ENCODE results near the gene ZDHHC22.
"Not testable (repeated sequence)": the region's sequence is repeated elsewhere in the genome, so short reads cannot be mapped to it uniquely, and the experiment has no call there.

The ZDHHC22 gene, protein sequence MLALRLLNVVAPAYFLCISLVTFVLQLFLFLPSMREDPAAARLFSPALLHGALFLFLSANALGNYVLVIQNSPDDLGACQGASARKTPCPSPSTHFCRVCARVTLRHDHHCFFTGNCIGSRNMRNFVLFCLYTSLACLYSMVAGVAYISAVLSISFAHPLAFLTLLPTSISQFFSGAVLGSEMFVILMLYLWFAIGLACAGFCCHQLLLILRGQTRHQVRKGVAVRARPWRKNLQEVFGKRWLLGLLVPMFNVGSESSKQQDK

DNA sequence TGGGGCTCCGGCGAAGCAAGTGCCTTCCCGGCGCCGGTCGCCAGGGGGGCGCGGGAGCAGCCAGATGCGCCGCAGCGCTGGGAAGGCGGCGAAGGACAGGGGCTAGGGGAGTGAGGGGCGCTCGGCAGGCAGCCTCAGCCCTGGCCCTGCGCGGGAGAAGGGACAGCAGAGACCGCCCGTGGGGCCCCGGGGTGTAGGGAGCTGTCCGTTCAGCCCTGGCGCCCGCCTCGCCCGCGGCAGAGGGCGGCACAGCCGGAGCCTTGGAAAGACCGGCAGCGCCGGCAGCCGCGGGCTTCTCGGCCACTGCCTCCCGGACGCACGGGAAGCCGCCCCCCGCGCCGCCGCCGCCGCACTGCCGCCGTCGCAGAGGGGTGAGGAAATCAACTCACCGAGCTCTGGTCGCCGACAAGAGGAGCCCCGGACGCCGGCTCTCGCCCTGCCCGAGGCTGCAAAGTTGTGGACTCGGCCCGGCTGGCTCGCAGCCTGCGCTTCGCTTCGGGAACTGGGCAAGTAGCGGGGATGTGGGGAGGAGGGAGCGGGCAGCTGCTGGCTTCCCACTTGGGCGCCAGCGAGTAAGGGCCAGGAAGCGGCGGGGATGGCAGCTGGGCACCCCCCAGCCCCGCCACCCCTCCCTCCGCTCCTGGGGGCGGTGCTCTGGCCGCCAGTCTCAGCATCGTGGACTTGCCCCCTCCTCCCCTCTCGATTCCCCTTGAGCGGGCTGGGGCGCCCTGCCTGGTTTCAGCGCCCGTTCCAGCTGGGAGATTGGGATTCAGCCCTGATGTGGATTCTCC lies at the start of gene ZDHHC22:
Gene ZDHHC22 (minus strand): TSS at position 578 of the 791 bp plus-strand sequence. CDS start 2,053 bp downstream, outside the sequence.
- DNase-seq (ENCODE audit: low read depth in 2 of 2): no peak

- no peak for DNase-seq (ENCODE audit: low read depth in 2 of 2)
Measured at GRCh38 chr14:77190977-77191376, 49.4 kb upstream of the ZDHHC22 start.

- no peak for DNase-seq (ENCODE audit: low read depth in 2 of 2)
Measured at GRCh38 chr14:77189479-77189878, 47.9 kb upstream of the ZDHHC22 start.

- no peak for DNase-seq (ENCODE audit: low read depth in 2 of 2)
Measured at GRCh38 chr14:77187649-77188012, 46.0 kb upstream of the ZDHHC22 start.

DNA sequence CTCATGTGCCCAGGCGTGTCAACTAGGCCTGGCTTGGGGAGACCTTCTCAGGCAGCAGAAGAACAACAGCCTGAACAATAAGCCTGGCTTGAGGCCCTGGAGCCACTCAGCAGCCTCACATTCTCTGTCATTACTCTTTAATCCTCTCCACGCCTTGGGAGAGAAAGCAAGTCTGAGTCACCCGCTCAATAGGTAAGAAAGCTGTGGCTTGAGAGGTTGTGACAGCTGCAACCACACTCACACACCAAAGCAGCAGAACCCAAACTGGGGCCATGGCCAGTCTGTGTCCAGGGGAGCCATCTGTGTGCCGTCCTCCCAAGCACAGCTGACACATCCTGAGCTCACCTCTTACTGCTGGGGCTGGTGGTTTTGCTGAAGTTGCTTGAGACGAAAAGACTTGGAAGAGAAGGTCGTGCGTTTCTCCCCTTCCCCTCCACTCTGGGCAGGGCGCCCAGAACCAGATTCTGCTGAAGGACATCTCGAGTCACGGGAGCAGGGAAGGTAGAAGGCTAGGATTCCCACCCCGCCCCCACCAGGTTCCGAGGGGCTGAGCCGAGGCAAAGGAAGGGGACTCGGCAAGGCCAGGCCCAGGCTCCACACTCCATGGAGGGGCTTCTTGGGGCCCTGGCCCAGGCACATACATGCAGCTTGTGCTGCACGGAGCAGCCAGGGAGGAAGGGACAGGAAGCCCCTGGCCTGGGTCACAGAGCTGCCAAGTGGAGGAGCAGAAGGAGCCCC lies 45.5 kb upstream of the ZDHHC22 start:
- no peak for DNase-seq (ENCODE audit: low read depth in 2 of 2)

DNA sequence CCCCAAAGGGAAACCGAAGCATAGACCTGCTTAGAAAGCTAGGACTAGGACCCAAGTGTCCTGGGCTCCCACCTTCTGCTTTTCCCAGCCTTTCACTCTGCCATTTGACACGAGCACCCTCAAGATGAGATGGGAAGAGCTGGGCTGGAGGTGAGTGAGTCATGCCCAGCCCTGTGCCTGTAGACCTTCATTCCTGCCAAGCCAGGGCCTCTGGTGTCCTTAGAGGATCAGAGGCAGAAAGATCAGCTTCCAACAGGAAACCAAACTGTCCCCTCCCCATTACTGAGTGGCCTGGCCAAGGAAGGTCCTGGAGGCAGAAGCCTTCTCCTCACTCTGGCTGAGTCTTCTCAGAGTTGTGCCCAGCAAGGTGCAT lies 43.5 kb upstream of the ZDHHC22 start:
- DNase-seq (ENCODE audit: low read depth in 2 of 2): no peak

DNA sequence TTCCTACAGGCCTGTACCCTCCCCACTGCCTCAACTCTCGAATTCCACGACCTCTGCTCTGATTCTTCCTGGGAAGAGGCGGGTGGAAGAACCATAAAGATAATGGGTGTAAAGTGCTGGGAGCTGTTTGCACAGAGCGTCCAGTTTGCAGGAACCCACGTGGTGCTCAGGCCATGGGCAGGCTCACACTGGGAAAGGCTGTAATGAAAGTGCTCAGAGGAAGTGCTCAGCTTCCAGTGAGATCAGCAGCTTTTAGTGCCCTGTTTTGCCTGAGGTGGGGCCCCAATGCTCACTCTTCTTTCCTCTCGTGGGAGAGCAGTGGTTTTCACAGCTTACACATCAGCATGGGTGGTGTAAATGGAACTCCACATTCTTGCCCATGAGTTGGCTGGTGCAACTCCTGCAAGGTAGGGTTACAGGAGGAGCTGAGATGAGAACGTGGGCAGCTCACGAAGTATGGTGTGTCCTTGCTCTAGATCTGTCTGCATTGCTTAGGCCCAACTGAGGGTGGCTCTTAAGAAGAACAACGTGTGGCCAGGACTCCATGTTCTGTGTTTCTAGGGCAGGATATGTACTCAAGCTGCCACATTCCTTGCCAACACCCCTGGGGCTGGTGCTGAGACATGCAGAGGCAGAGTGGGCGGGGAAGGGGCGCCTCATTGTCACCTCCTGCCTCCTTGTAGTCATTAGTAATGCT lies 43.0 kb upstream of the ZDHHC22 start:
- no peak for DNase-seq (ENCODE audit: low read depth in 2 of 2)

- DNase-seq (ENCODE audit: low read depth in 2 of 2): no peak
Measured at GRCh38 chr14:77183896-77184295, 42.3 kb upstream of the ZDHHC22 start.

DNA sequence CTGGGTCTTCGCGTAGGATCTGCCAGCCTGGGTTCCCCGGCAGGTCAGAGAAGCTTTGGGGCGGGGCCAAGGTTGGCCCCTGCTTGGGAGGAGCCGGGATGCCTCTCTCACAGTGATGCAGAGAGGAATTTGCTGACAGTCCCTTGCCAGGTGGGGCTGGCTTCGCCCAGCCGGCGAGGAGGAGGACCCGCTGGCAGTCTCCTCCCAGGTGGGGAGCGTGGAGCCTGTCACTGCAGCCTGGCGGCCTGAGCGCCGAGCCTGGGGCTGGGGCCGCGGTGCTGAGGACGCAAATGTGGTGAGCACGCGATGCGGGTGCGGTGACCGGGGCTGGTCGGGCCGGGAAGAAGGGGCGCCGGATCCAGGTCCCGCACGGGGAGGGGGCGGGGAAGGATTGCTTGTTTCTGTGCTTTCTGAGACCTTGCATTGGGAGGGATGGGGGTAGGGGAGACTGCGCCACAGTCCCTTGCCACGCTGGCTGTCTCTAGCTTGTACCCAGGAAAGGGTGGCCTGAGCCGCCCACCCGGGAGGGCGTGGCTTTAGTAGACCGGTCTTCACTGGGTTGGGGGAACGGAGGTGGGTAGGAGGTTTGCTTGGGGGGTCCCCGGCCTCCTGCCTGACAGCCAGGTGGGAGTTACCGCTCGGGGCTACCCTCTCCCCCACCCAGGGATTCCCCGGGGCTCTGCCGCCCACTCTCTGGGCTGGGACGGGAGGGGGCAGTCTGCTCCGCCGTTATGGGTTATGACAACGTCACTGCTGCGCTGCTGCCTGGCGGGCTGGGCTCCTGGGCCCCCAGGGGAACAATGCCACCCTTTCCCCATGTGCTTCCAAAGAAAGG lies 40.2 kb upstream of the ZDHHC22 start, which contains the start of gene TMEM63C:
Gene TMEM63C (plus strand): TSS at position 196 of the 835 bp plus-strand sequence. CDS start 37,016 bp downstream, outside the sequence.
- DNase-seq (ENCODE audit: low read depth in 2 of 2): no peak

DNA sequence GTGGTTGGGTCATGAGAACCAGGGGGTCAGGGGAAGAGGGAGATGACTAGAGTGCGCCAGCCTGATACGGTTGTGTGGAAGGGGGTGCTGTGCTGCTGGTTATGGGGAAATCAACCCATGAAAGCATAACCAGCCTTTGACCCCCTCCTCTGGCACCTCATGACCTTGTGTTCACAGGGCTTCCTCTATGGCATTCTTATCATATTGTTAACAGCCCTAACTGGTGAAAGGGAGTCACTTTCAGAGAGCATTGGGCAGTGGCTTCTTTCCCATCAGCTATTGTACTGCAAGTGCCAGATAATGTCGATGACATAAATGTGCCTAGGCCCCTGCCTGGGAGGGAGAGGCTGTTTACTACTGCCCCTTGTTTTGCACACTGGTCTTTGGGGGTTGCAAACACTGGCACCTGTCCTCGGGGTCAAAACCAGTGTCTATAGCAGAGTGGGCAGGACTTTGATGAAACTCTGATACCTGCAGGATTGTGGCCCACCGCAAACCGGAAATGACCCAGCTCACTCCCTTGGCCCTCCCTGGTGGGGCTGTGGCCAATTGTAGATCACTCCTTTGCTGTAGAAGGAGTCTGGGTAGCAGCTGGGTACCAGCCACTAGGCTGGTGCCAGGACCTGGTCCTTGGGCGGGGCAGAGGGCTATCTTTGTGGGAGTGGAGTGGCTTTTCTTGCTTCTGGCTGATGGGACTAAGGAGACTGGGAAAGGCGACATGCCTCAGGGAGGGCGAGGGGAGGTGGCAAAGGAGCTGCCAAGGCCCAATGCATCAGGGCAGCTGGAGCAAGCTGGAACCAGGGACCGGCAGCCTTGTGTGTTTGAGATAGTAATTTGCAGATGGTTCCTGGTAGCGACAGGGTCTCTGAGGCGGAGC lies 39.4 kb upstream of the ZDHHC22 start:
- DNase-seq (ENCODE audit: low read depth in 2 of 2): no peak

- no peak for DNase-seq (ENCODE audit: low read depth in 2 of 2)
Measured at GRCh38 chr14:77178656-77179055, 37.1 kb upstream of the ZDHHC22 start.

GRCh38 chr14:77177702-77178101 lies 36.1 kb upstream of the ZDHHC22 start:
- no peak for DNase-seq (ENCODE audit: low read depth in 2 of 2)

DNA sequence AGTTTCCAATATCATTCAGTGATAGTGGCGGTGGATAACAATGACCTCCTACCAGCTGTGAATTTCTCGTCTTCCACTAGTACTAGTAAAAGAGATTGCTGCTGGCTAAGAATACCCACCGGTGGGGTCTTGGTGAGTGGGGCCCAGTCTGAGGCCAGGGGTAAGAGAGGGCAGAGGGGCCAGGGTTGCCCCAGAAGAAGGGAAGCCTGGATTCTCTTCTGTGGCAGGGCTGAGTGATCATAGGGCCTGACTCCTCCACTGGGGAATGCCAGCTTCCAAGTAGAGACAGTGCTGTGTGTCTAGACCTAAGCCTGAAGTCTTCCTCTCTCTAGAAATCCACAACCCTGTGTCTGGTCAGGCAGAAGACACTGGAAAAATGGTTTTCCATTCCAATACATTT lies 34.3 kb upstream of the ZDHHC22 start:
- no peak for DNase-seq (ENCODE audit: low read depth in 2 of 2)

GRCh38 chr14:77173911-77174617 lies 32.5 kb upstream of the ZDHHC22 start:
- DNase-seq (ENCODE audit: low read depth in 2 of 2): not testable (repeated sequence)

GRCh38 chr14:77172916-77173315 lies 31.3 kb upstream of the ZDHHC22 start:
- no peak for DNase-seq (ENCODE audit: low read depth in 2 of 2)

DNA sequence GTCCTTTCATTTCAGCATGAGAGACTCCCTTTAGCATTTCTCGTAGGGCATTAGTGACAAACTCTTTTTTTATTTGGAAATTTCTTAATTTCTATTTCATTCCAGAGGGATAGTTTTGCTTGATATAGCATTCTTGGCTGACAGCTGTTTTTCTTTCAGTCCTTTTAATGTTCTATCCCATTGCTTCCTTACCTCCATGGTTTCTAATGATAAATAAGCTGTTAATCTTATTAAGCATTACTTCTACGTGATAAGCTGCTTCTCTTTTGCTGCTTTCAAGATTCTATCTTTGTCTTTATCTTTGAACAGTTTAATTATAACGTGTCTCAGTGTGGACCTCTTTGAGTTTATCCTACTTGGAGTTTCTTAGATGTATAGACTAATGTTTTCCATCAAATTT lies 28.5 kb upstream of the ZDHHC22 start:
- DNase-seq (ENCODE audit: low read depth in 2 of 2): no peak

- DNase-seq (ENCODE audit: low read depth in 2 of 2): no peak
Measured at GRCh38 chr14:77161011-77161410, 19.4 kb upstream of the ZDHHC22 start.

DNA sequence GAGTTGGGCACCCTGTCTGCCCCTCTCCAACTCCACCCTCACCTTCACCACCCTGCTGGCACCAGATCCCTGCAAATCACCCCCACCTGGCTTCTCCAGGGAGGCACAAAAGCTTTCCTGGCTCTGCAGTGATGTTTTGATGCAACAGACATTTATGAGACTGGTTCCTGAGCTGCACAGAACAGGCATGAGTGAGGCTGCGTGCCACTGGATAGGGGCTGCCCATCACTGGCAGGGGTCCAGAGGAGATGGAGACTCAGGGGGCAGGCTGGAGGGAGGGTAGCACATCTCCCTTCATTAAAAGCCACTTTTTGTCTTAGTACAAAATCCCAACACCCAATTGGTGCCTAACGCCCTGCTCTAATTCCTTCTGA lies 17.3 kb upstream of the ZDHHC22 start:
- DNase-seq (ENCODE audit: low read depth in 2 of 2): no peak

DNA sequence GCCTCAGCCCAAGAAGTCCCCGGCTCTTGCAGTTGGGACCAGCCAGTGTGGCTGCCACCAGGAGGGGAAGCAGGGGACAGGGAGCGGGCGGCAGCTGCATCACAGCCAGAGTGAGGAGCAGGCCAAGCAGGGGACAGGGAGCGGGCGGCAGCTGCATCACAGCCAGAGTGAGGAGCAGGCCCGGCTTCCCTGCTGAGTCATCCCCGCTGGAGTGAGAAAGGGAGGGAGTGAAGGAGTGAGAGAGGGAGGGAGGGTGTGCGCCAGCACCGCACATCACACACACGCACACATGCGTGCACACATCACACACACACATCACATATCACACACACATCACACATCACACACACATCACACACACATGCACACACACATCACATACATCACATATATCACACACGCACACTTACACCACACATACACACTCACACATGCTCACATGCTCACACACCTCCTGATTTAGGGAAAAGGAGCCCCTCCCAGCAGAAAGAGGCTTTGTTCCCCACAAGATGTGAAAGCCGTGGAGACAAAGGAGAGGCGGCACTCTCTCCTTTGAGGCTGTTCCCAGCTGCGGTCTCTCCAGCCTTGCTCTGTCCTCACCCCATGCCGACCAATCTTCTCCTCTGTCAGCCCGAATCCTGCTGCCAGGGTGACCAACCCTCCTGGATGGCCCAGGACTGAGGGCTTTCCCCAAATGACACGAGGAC lies 16.7 kb upstream of the ZDHHC22 start:
- DNase-seq (ENCODE audit: low read depth in 2 of 2): no peak

All from stimulated activated CD8-positive, alpha-beta memory T cell treated with anti-CD3 and anti-CD28 coated beads, Interleukin-7, amount 100 ng/mL, for 1 hour (primary cell).